GF-D8 (cell line): Measurements from ENCODE around the gene TMEM39B.
"Not testable (repeated sequence)": the region's sequence is repeated elsewhere in the genome, so short reads cannot be mapped to it uniquely, and the experiment has no call there.

Experiments
- DNase-seq: peaks from one replicate; lab custom pipeline; 2025; lab: John Stamatoyannopoulos, UW

The TMEM39B gene

GRCh38 chr1:32071758-32072621 is 749 bp upstream of the TMEM39B start:
- no peak for DNase-seq

- no peak for DNase-seq
Measured at GRCh38 chr1:32073299-32074229, 825 bp downstream of the TMEM39B start.

DNA sequence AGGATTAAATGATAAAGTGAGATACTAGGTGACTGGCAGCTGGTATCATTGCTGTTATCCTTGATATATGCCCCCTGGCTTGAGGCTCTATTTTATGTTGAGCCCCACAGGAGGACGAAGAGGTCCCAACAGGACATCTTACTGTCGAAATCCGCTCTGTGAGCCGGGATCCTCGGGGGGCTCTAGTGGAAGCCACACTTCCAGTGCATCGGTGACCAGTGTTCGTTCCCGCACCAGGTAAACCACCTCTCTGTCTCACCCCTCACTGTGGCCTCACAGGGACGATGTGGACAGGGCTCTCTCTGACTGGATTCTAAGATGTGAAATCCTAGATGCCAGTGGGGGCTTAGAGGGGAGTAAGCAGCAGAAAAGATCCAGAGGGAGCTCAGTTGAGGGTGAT is 2.1 kb downstream of the TMEM39B start:
- no peak for DNase-seq

DNA sequence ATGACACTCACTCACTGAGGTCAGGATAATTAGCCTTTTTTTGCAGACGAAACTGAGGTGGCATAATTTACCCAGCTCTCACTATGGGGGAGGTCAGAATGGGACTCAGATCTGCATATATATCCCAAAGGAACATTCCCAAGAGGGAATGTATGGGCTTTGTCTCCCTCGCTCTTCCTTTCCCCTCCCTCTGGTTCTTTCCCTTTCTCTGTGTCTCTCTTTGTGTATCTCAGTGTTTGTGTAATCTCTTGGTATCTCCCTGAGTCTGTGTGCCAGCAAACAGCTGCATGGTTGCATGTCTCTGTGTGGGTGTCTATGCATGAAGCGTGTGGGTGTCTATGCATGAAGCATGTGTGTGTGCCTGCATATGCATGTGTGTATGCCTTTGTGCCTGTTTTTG is 4.7 kb downstream of the TMEM39B start:
- no peak for DNase-seq

DNA sequence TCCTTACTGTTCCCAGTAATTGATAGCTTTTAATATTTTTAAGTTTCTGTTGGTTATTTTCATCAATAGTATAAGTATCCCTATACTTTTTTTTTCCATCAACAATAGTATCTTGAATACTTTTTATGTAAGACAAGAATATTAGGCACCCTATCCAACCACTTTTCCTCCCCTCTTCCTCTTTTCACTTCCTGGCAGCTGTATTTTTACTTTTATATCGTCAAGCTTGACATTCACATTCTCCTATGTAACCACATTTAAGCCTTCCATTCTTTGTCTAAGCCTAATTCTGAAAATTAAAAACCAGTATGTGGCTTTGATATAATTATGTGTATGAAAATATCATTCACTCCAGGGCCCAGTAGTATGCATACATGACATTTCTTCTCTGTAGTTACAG is 9.3 kb downstream of the TMEM39B start:
- DNase-seq, result peak; percentile 11

DNA sequence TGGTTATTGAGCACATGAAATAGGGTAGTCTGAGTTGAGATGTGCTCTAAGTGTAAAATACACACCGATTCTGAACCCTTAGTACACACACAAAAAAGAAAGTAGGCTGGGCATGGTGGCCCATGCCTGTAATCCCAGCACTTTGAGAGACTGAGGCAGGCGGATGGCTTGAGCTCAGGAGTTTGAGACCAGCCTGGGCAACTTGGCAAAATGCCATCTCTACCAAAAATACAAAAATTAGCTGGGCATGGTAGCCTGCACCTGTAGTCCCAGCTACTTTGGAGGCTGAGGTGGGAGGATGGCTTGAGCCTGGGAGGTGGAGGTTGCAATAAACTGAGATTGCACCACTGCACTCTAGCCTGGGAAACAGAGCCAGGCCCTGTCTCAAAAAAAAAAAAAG is 13.6 kb downstream of the TMEM39B start:
- DNase-seq, result not testable (repeated sequence)

DNA sequence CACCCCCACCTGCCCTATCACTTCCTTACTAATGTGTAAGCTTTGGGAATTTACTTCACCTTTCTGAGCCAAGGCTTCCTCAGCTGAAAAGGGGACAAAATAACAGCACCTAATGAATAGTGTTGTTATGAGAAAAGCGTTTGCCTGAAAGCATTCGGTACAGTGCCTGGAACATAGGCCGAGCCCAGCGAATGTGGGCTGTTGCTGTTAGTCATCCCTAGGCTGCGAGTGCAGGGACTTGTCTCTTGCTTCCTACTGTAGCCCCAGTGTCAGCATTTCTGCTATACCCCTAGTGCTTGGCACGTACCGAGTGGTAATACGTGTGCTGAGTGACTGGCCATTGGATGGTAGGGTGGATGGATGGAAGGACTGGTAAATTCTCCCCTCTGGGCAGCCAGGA is 18.4 kb downstream of the TMEM39B start:
- DNase-seq, result no peak

DNA sequence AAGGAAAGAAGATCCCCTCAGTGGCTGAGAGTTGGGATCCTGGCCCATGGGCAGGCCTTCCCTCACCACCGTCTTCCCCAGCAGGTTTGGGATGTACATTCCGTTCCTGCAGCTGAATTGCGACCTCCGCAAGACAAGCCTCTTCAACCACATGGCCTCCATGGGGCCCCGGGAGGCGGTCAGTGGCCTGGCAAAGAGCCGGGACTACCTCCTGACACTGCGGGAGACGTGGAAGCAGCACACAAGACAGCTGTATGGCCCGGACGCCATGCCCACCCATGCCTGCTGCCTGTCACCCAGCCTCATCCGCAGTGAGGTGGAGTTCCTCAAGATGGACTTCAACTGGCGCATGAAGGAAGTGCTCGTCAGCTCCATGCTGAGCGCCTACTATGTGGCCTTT is 18.9 kb downstream of the TMEM39B start:
- no peak for DNase-seq

- DNase-seq, result no peak
Measured at GRCh38 chr1:32094746-32095521, 22.2 kb downstream of the TMEM39B start.

GRCh38 chr1:32099426-32099825 is 26.7 kb downstream of the TMEM39B start:
- DNase-seq, result no peak

GRCh38 chr1:32100359-32100758 is 27.6 kb downstream of the TMEM39B start:
- no peak for DNase-seq

DNA sequence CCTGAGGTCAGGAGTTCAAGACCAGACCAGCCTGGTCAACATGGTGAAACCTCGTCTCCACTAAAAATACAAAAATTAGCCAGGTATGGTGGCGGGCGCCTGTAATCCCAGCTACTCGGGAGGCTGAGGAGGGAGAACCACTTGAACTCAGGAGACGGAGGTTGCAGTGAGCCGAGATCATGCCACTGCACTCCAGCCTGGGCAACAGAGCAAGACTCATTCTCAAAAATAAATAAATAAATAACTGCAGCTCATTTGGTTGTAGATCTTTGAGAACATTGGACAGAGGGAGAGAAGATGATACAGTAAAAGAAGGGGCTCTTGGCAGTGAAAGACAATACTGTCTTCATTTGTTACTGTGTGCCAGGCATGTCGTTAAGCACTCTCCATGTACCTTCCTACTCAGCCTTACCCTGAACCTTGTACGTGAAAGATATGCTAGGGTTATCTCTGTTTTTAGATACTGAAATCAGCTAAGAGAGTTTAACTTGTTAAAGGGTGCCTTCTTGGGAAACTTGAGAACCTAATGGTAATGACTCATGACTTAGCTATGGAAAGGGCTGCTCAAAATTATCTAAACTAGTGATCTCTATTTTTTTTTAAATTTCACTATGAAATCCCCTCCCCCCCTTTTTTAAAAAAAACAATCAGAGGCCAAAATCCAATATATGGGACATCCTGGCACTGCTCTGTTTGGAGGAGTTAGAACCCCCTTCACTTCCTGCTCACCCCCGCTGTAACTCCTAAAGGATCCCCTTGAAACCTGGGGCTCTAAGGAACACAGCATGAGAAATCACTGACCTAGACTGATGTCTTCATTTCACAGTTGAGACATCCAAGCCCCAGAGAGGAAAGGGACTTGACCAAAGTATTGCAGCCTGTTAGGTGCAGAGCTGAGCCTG is 28.3 kb downstream of the TMEM39B start:
- no peak for DNase-seq

- DNase-seq, result no peak
Measured at GRCh38 chr1:32104127-32104526, 31.4 kb downstream of the TMEM39B start.

DNA sequence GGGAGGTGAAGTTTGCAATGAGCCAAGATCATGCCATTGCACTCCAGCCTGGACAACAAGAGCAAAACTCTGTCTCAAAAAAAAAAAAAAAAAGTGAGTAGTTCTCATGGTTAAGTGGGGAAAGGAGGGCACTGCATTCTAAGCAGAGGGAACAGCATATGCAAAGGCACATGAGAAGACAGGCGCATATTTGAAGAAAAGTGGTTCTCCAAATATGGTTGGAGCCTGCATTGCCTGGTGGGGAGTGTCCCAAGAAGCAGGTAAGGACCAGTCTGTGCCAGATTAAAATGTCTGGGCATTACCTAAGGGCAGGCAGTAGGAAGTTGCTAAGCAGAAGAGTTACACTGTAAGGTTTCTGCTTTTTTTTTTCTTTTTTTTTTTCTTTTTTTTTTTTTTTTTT is 32.6 kb downstream of the TMEM39B start:
- no peak for DNase-seq

DNA sequence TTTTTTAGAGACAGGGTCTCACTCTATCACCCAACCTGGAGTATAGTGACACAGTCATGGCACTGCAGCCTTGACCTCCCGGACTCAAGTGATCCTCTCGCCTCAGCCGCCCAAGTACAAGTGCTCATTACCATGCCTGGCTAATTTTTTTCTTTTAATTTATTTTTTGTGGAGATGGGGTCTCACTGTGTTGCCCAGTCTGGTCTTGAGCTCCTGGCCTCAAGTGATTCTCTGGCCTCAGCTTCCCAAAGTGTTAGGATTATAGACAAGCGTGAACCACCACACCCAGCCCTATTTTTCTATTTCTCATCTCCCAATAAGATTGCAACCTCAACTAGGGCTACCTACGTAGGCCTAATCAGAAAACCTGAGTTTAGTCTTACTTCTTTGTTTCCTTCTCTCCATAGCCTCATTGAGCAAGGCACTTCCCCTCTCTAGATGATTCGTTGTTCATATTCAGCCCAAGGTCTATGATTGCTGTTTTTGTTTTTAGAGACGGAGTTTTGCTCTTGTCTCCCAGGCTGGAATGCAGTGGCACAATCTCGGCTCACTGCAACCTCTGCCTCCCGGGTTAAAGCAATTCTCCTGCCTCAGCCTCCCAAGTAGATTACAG is 34.0 kb downstream of the TMEM39B start:
- DNase-seq, result no peak

DNA sequence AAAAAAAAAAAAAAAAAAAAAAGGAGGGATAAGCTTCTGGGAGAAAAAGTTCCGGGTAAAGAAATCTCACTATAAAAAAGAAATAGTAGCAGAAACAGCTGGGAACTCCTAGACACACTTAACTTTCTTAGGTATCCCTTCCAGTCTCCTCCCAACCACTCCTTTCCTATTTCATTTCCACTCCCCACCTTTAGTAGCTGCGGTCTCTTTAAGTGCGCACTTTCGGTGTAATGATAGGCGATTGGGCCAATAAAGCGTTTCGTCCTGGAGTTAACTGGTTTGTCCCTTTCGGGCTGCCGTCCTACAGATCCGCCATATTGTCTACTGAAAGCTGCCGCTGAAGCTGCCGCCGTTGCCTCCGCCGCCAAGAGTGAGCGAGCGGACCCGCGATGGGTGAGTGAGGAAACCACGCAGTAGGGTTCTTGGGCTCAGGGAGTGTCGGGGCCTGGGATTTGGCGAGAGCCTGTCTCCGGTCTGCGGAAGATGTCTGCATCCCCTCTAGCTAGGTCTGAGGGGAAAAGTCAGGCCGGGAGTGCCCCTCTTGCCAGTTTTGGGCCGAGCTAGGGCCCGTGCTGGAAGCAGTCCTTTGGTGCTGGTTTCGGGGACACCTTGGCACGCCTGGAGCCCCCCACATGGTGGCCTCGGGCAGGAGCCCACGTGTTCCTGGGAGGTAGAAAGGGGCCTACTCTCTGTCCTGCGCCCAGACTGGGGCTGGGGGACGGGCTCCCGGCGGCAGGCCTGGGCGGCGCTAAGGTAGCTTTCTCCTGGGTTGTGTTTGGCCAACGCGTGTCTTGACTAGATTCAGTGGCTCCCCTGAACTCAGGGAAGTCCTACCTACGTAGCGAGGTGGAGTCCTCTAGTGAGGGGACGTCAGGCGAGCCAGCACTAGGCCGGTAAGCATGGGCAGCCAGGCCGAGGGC is 35.3 kb downstream of the TMEM39B start, which contains the start of gene KPNA6:
Gene KPNA6, plus strand, starts transcription at position 315 of the 920 bp plus-strand sequence. Its CDS starts 75 bp downstream, at position 390.
- DNase-seq, result peak; percentile 82

DNA sequence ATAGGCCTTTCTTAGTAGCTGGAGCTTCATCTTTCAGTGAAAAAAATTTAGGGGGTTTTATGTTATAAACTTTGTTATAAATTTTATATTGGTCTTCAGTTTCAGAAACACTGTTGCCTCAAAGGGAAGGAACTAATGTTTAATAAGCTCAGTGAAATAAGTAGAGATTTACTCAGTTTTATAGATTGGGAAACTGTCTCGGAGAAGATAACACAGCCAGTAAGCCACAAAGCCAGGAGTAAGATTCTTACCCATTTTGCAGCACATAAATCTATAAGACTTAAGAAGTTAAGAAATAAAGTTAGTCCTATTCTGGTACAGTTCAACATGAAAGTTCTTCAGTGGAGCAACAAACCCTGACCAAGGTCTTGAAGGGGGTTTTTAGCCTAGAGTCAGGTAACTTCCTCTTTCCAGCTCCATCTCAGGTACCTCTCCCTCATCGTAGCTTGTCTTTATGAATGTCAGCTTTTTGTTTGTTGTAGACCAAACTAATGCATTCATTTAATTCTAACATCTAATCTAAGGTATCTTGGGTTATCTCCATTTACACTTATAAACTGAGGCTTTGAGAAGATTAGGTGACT is 38.4 kb downstream of the TMEM39B start:
- no peak for DNase-seq

GRCh38 chr1:32111789-32112188 is 39.0 kb downstream of the TMEM39B start:
- no peak for DNase-seq

GRCh38 chr1:32112806-32113375 is 40.2 kb downstream of the TMEM39B start:
- DNase-seq, result no peak
